B cell (primary cell): Measurements from ENCODE around the gene TPRG1L.

Experiments used
- CTCF ChIP-seq: fragments of 200-600 bp; IDR thresholded peaks from one replicate; pipeline ENCODE4 v1.8.0; 2022; ENCODE audit warnings: antibody characterized with exemption, mild to moderate bottlenecking
- EZH2 ChIP-seq: IDR thresholded peaks from 2 replicates; pipeline ENCODE4 v1.6.1; 2012; ENCODE audit warnings: borderline replicate concordance, low read depth, mild to moderate bottlenecking, moderate library complexity, low read length; ENCODE audit not compliant: insufficient read depth, poor library complexity, severe bottlenecking

- TF ChIP-seq EZH2 (no peak), CTCF (no peak)
Observed at GRCh38 chr1:3676581-3677470, 52.0 kb downstream of the TPRG1L start.
